Uterus (tissue), 4 donors: ENCODE measurements around the gene COG2. TPM values are rescaled to one million over a fixed set of nuclear protein-coding genes. Genes with fewer than 3 reads are reported as not detected.

Experiments used
- DNase-seq, 2 donors: peaks; one replicate each; pipeline ENCODE4 v3.0.0-alpha.2; 2019 to 2020
- H3K27ac ChIP-seq, 2 donors: fragments of 200-600 bp; sonication (generic); 1 replicate in 1 of 2; 2 replicates in 1 of 2; pipeline ENCODE4 v1.5.1; 2016 to 2018
- H3K27me3 ChIP-seq, 2 donors: fragments of 200-600 bp; sonication (generic); one replicate each; pipeline ENCODE4 v1.5.1; 2018 to 2019; ENCODE audit warnings: control low read depth in 1 of 2
- H3K36me3 ChIP-seq, 2 donors: fragments of 200-600 bp; sonication (generic); one replicate each; pipeline ENCODE4 v1.5.1; 2019; ENCODE audit warnings: control low read depth in 1 of 2
- H3K4me1 ChIP-seq, 2 donors: fragments of 200-600 bp; sonication (generic); one replicate each; pipeline ENCODE4 v1.5.1; 2018 to 2019; ENCODE audit warnings: control low read depth in 1 of 2
- H3K4me3 ChIP-seq, 2 donors: fragments of 200-600 bp; sonication (generic); 1 replicate in 1 of 2; 2 replicates in 1 of 2; pipeline ENCODE4 v1.5.1; 2018 to 2019; ENCODE audit warnings: mild to moderate bottlenecking in 1 of 2
- H3K9me3 ChIP-seq, 2 donors: fragments of 200-600 bp; sonication (generic); one replicate each; pipeline ENCODE4 v1.5.1; 2019; ENCODE audit warnings: control low read depth in 1 of 2
- POLR2A ChIP-seq, 2 donors: fragments of 450-650 bp; IDR thresholded peaks; one replicate each; pipeline ENCODE4 v1.6.1; 2016; ENCODE audit warnings: antibody characterized with exemption in 2 of 2, mild to moderate bottlenecking in 1 of 2, moderate library complexity in 1 of 2
- intact Hi-C: fragments of 100-400 bp; cut with DNase I; formaldehyde crosslinking; loops from one replicate; pipeline ENCODE4 v1.15.1; 2023; ENCODE audit warnings: low total_unique reads
- total RNA-seq, 4 donors: library from RNA; depleted of rRNA in 3 of 4; stranded (reverse); fragments of >200 nt in 3 of 4; gene quantifications; one replicate each; pipeline versions ENCODE4 v1.1.0 to v1.2.4, GENCODE V29; 2014 to 2023
- TF ChIP-seq, protein P1 (sequence below), 4 experiments: fragments of 200-600 bp in 2 of 4; fragments of 450-650 bp in 2 of 4; sonication (generic) in 2 of 4; IDR thresholded peaks; one replicate each; pipeline ENCODE4 v1.5.1; 2016 to 2019; ENCODE audit warnings: antibody characterized with exemption in 4 of 4, mild to moderate bottlenecking in 2 of 4, moderate library complexity in 1 of 4
- donor health status: DM: yes; HTN: yes; CAD: no.

The COG2 gene
- total RNA-seq, 4 donors from 2014 or later: 10.0 to 32.3 (median 18.5) TPM

DNA sequence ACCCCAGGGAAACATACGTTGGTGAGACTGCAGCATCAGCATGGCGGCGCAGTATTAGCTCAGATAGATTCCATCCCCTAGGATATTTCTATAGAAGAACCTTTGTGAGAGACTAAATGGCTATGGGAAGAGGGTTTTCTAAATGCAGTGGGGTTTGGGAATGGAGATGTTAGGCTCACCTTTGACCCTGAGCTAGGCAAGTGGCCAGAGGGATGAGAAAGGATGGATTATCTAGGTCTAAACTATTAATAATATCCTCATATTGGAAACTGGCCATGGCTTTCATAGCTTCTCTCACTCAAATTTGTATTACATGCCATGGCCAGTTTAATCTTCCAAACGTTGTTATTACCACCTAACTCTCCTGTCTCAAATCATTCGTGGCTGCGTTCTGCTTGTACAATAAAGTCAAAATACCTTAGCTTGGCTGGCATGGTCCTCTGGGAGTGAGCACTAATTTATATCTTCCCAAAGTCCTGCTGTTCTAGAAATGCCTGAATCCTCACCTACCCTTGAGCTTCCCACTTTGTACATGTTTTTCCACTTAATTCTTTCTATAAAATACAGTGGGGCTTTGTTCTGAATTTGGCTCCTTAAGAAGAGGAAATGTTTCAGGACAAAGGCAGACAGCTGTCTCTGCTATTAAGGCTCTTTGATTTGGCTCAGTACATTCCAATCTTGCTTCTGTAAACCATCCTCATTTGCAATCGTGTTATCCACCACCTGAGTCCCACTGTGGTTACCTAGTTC, 31.0 kb upstream of the COG2 start:
- no peak for TF ChIP-seq POLR2A (IDR thresholded peaks at IDR 0.05)
- TF ChIP-seq, protein P1, sequence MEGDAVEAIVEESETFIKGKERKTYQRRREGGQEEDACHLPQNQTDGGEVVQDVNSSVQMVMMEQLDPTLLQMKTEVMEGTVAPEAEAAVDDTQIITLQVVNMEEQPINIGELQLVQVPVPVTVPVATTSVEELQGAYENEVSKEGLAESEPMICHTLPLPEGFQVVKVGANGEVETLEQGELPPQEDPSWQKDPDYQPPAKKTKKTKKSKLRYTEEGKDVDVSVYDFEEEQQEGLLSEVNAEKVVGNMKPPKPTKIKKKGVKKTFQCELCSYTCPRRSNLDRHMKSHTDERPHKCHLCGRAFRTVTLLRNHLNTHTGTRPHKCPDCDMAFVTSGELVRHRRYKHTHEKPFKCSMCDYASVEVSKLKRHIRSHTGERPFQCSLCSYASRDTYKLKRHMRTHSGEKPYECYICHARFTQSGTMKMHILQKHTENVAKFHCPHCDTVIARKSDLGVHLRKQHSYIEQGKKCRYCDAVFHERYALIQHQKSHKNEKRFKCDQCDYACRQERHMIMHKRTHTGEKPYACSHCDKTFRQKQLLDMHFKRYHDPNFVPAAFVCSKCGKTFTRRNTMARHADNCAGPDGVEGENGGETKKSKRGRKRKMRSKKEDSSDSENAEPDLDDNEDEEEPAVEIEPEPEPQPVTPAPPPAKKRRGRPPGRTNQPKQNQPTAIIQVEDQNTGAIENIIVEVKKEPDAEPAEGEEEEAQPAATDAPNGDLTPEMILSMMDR (IDR thresholded peaks at IDR 0.05): no peak
- Histone ChIP-seq H3K4me1 (no peaks in the 10 kb centered on the region), H3K4me3 (no peak overlapping the region), H3K9me3 (no peaks in the 10 kb centered on the region), H3K36me3 (no peaks in the 10 kb centered on the region), H3K27ac (no peak overlapping the region), H3K27me3 (no peaks in the 10 kb centered on the region)
- intact Hi-C loops: no loop called here
- no peak for DNase-seq

DNA sequence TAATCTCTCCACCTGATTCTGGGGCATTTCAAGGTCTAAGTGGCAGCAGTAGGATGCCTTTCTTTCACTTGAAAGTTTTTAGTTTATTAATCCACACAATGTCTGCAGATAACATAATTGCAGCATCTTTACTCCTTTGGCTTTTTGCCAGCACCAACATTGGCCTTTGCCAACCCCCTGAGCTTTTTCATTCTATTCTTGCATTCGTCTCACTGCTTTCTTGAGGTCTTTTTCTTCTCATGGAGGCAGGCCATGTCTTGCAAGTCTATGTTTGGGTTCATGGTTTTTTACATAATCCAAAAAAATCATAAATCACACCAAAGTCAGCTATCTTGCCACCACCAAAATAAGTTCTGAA, 30.4 kb upstream of the COG2 start:
- no peak for DNase-seq
- no peak overlapping the region for H3K4me3 ChIP-seq
- no peaks in the 10 kb centered on the region for H3K4me1 ChIP-seq
- intact Hi-C loops: no loop called here
- no peaks in the 10 kb centered on the region for H3K9me3 ChIP-seq
- no peak for TF ChIP-seq POLR2A (IDR thresholded peaks at IDR 0.05)
- TF ChIP-seq, protein P1 (IDR thresholded peaks at IDR 0.05): no peak
- H3K27me3 ChIP-seq: no peaks in the 10 kb centered on the region
- H3K36me3 ChIP-seq: no peaks in the 10 kb centered on the region
- H3K27ac ChIP-seq: no peak overlapping the region

DNA sequence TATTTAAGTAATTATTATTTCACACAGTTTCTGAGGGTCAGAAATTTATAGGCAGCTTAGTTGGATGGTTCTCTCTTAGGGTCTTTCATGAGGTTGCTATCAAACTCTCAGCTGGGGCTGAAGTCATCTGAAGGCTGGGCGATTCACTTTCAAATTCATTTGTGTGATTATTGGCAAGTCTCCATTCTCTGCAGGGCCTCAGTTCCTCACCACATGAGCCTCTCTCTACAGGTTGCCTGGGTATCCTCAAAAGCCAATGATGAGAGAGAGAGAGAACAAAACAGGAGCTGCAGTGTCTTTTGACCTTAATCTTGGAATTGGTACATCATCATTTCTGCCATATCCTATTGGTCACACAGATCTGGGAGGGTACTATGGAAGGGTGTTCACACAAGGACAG, 29.6 kb upstream of the COG2 start:
- H3K4me1 ChIP-seq: no peaks in the 10 kb centered on the region
- TF ChIP-seq, protein P1 (IDR thresholded peaks at IDR 0.05): no peak
- TF ChIP-seq POLR2A (IDR thresholded peaks at IDR 0.05): no peak
- no peaks in the 10 kb centered on the region for H3K36me3 ChIP-seq
- no peak overlapping the region for H3K4me3 ChIP-seq
- DNase-seq: no peak
- H3K9me3 ChIP-seq: no peaks in the 10 kb centered on the region
- intact Hi-C loops: no loop called here
- no peaks in the 10 kb centered on the region for H3K27me3 ChIP-seq
- H3K27ac ChIP-seq: no peak overlapping the region

GRCh38 chr1:230614121-230614520, 28.2 kb upstream of the COG2 start:
- H3K36me3 ChIP-seq: no peaks in the 10 kb centered on the region
- H3K4me3 ChIP-seq: no peak overlapping the region
- no peaks in the 10 kb centered on the region for H3K4me1 ChIP-seq
- no peak for TF ChIP-seq POLR2A (IDR thresholded peaks at IDR 0.05)
- TF ChIP-seq, protein P1 (IDR thresholded peaks at IDR 0.05): no peak
- DNase-seq: no peak
- no peak overlapping the region for H3K27ac ChIP-seq
- no peaks in the 10 kb centered on the region for H3K9me3 ChIP-seq
- no peaks in the 10 kb centered on the region for H3K27me3 ChIP-seq
- intact Hi-C loops: no loop called here

- TF ChIP-seq POLR2A (IDR thresholded peaks at IDR 0.05): no peak
- TF ChIP-seq, protein P1 (IDR thresholded peaks at IDR 0.05): no peak
- DNase-seq: no peak
- Histone ChIP-seq H3K4me3 (no peak overlapping the region), H3K27me3 (no peaks in the 10 kb centered on the region), H3K36me3 (no peaks in the 10 kb centered on the region), H3K9me3 (no peaks in the 10 kb centered on the region), H3K4me1 (no peaks in the 10 kb centered on the region), H3K27ac (no peak overlapping the region)
- intact Hi-C loops: no loop called here
Observed at GRCh38 chr1:230618537-230618936, 23.7 kb upstream of the COG2 start.
